HepG2 (cell line): ENCODE data around the gene TESPA1.

Source experiments
- CHD2 ChIP-seq: IDR thresholded peaks from 2 replicates; pipeline ENCODE4 v1.6.1; 2011; ENCODE audit warnings: low read depth, low read length, improper control_type of control experiment
- CTCF ChIP-seq: sonication (generic); formaldehyde crosslinking; IDR thresholded peaks from 2 replicates; pipeline ENCODE4 v1.5.0; 2020; ENCODE audit warnings: mild to moderate bottlenecking, missing genetic modification reagents, moderate library complexity
- FOSL2 ChIP-seq: sonication (generic); formaldehyde crosslinking; IDR thresholded peaks from 2 replicates; pipeline ENCODE4 v1.4.0; 2020; ENCODE audit warnings: missing genetic modification reagents
- JDP2 ChIP-seq: sonication (generic); formaldehyde crosslinking; IDR thresholded peaks from 2 replicates; pipeline ENCODE4 v1.8.1; 2022; ENCODE audit warnings: missing genetic modification reagents, borderline replicate concordance
- NRL ChIP-seq: sonication (generic); formaldehyde crosslinking; IDR thresholded peaks from 2 replicates; pipeline ENCODE4 v1.5.0; 2020; ENCODE audit warnings: missing genetic modification reagents, mild to moderate bottlenecking, moderate library complexity, borderline replicate concordance
- PAX8 ChIP-seq: sonication (generic); formaldehyde crosslinking; IDR thresholded peaks from 2 replicates; pipeline ENCODE4 v1.8.0; 2022; ENCODE audit warnings: mild to moderate bottlenecking, missing genetic modification reagents, borderline replicate concordance
- POLR2A ChIP-seq, 2 experiments: IDR thresholded peaks; 2 replicates each; pipeline ENCODE4 v1.6.1; 2011; ENCODE audit warnings: low read depth in 2 of 2, low read length in 2 of 2, mild to moderate bottlenecking in 1 of 2, moderate library complexity in 1 of 2; ENCODE audit not compliant: insufficient read depth in 1 of 2
- ZNF407 ChIP-seq: sonication (generic); formaldehyde crosslinking; IDR thresholded peaks from one replicate; pipeline ENCODE4 v1.5.1; 2020; ENCODE audit warnings: mild to moderate bottlenecking, missing genetic modification reagents; ENCODE audit errors: not compliant biosample characterization
- ZNF704 ChIP-seq: sonication (generic); formaldehyde crosslinking; IDR thresholded peaks from 2 replicates; pipeline ENCODE4 v1.8.1; 2023; ENCODE audit warnings: mild to moderate bottlenecking, inconsistent platforms, moderate library complexity, missing genetic modification reagents, borderline replicate concordance

GRCh38 chr12:54949073-54949711 is 35.4 kb downstream of the TESPA1 start:
- TF ChIP-seq FOSL2 (CRISPR knock-in tag) (no peak), ZNF704 (CRISPR knock-in tag) (no peak), ZNF407 (no peak), JDP2 (CRISPR knock-in tag) (no peak), NRL (CRISPR knock-in tag) (no peak), CTCF (no peak), CHD2 (no peak), POLR2A (IDR thresholded peaks at IDR 0.05; ENCODE audit: insufficient read depth in 1 of 2, low read depth in 2 of 2, low read length in 2 of 2) (no peak), PAX8 (CRISPR knock-in tag) (no peak)
